K562 (cell line): ENCODE measurements around the gene PRPSAP1. TPM values are rescaled to one million over a fixed set of nuclear protein-coding genes. Genes with fewer than 3 reads are reported as not detected.

Experiments used
- ATAC-seq: fragments of 200-7000 bp; cut with Tn5 transposase; 3 replicates; pipeline ENCODE4 v1.9.1; 2020; ENCODE audit warnings: moderate library complexity
- BruUV-seq: library from RNA; stranded (reverse); fragments of 400-500 nt; replicated peaks from 2 replicates; lab custom pipeline; 2021; lab: Mats Ljungman, UMichigan
- CTCF ChIA-PET: fragments of 300-600 bp; formaldehyde crosslinking; extraction: SDS; loops from one replicate; lab custom pipeline; 2021; ENCODE audit warnings: low intra/inter-chr PET ratio; lab: Yijun Ruan, JAX
- POLR2A ChIA-PET: fragments of 300-600, 350-650 bp; sonication (Branson Sonifier 250); formaldehyde crosslinking; extraction: SDS; loops from one replicate; lab custom pipeline; 2021; ENCODE audit warnings: antibody characterized with exemption, inconsistent platforms; lab: Yijun Ruan, JAX
- DNase-seq, 4 experiments: peaks; one replicate each; pipeline versions ENCODE4 v3.0.0 to v3.0.0-alpha.2; 2011 to 2018; ENCODE audit warnings: low spot score in 3 of 4, mixed read lengths in 3 of 4; ENCODE audit errors: extremely low read depth in 1 of 4
- FAIRE-seq: peaks from 2 replicates; lab custom pipeline; 2011; peaks lifted over from hg19 to GRCh38; lab: Jason Lieb, UNC
- H2AFZ ChIP-seq: 2 replicates; pipeline ENCODE4 v1.6.0; 2011; ENCODE audit warnings: low read depth, low read length, control low read depth, inconsistent platforms
- H3K27ac ChIP-seq: fragments of 200-600 bp; 3 replicates; pipeline ENCODE4 v1.8.0; 2011; ENCODE audit warnings: low read depth, mild to moderate bottlenecking, control low read depth, inconsistent platforms, low read length, moderate library complexity, mixed read lengths; ENCODE audit errors: extremely low read depth
- H3K27me3 ChIP-seq, 2 experiments: fragments of 300-600 bp in 1 of 2; 2 replicates in 1 of 2; 3 replicates in 1 of 2; pipeline versions ENCODE4 v1.6.0 to v1.8.0; 2011; ENCODE audit warnings: inconsistent platforms in 2 of 2, low read length in 2 of 2, mild to moderate bottlenecking in 1 of 2, mixed read lengths in 1 of 2, moderate library complexity in 1 of 2; ENCODE audit not compliant: control insufficient read depth in 2 of 2, insufficient read depth in 2 of 2
- H3K36me3 ChIP-seq: fragments of 300-600 bp; 3 replicates; pipeline ENCODE4 v1.8.0; 2011; ENCODE audit warnings: mild to moderate bottlenecking, low read length, inconsistent platforms; ENCODE audit not compliant: control insufficient read depth, insufficient read depth
- H3K4me1 ChIP-seq, 2 experiments: fragments of 200-600 bp in 1 of 2; replicated peaks in 1 of 2; 2 replicates in 1 of 2; 3 replicates in 1 of 2; pipeline versions ENCODE4 v1.5.1 to v1.8.0; 2011; ENCODE audit warnings: inconsistent platforms in 2 of 2, low read length in 2 of 2, mild to moderate bottlenecking in 1 of 2, mixed read lengths in 1 of 2, moderate library complexity in 1 of 2; ENCODE audit not compliant: control insufficient read depth in 2 of 2, insufficient read depth in 2 of 2
- H3K4me2 ChIP-seq: 2 replicates; pipeline ENCODE4 v1.6.1; 2011; ENCODE audit warnings: low read length, control low read depth, inconsistent platforms, mixed read lengths; ENCODE audit not compliant: insufficient read depth
- H3K4me3 ChIP-seq: fragments of 200-600 bp; sonication (generic), shearing (Covaris generic); 2 replicates; pipeline ENCODE4 v1.5.1; 2016; ENCODE audit warnings: control low read depth, inconsistent platforms
- H3K79me2 ChIP-seq: fragments of 200-600 bp; 3 replicates; pipeline ENCODE4 v1.8.0; 2011; ENCODE audit warnings: low read length, inconsistent platforms; ENCODE audit not compliant: control insufficient read depth, insufficient read depth
- H3K9ac ChIP-seq, 2 experiments: 2 replicates each; pipeline versions ENCODE4 v1.6.0 to v1.6.1; 2011; ENCODE audit warnings: low read depth in 2 of 2, low read length in 2 of 2, control low read depth in 1 of 2, inconsistent platforms in 1 of 2, mild to moderate bottlenecking in 1 of 2, mixed read lengths in 1 of 2; ENCODE audit not compliant: insufficient read depth in 1 of 2
- H3K9me1 ChIP-seq: one replicate; pipeline ENCODE4 v1.6.0; 2011; ENCODE audit warnings: inconsistent platforms, mild to moderate bottlenecking, low read length, moderate library complexity; ENCODE audit not compliant: control insufficient read depth, insufficient read depth
- H3K9me3 ChIP-seq: replicated peaks from 2 replicates; pipeline ENCODE4 v1.5.1; 2011; ENCODE audit warnings: low read depth, low read length, inconsistent platforms; ENCODE audit not compliant: control insufficient read depth, insufficient read depth
- H4K20me1 ChIP-seq: replicated peaks from 2 replicates; pipeline ENCODE4 v1.6.1; 2011; ENCODE audit warnings: low read length, inconsistent platforms, mixed read lengths; ENCODE audit not compliant: control insufficient read depth, insufficient read depth
- BCL6 ChIP-seq: fragments of 250-450 bp; sonication (Bioruptor Pico); IDR thresholded peaks from 2 replicates; pipeline ENCODE4 v1.4.0; 2020
- CCAR2 ChIP-seq: fragments of 200-400 bp; formaldehyde crosslinking; IDR thresholded peaks from 2 replicates; pipeline ENCODE4 v1.6.1; 2017; ENCODE audit warnings: mild to moderate bottlenecking, low read depth, low read length
- HCFC1 ChIP-seq: IDR thresholded peaks from 2 replicates; pipeline ENCODE4 v1.6.1; 2012; ENCODE audit warnings: low read depth, low read length, improper control_type of control experiment
- HNRNPLL ChIP-seq: fragments of 200-400 bp; formaldehyde crosslinking; IDR thresholded peaks from 2 replicates; pipeline ENCODE4 v1.6.1; 2017; ENCODE audit warnings: low read length, low read depth, mild to moderate bottlenecking; ENCODE audit not compliant: poor library complexity, severe bottlenecking
- JUND ChIP-seq, 2 experiments: IDR thresholded peaks; 2 replicates in 1 of 2; 3 replicates in 1 of 2; pipeline ENCODE4 v1.6.1; 2011; ENCODE audit warnings: borderline replicate concordance in 2 of 2, low read depth in 2 of 2, low read length in 2 of 2, improper control_type of control experiment in 1 of 2, missing biosample characterization in 1 of 2, missing genetic modification characterization in 1 of 2, missing genetic modification reagents in 1 of 2
- PML ChIP-seq: IDR thresholded peaks from 2 replicates; pipeline ENCODE4 v1.6.1; 2012; ENCODE audit warnings: low read length, inconsistent platforms
- RAD21 ChIP-seq, 2 experiments: fragments of 250-450 bp in 1 of 2; fragments of 450-650 bp in 1 of 2; sonication (Bioruptor Pico) in 1 of 2; formaldehyde crosslinking in 1 of 2; IDR thresholded peaks in 1 of 2; conservative IDR thresholded peaks in 1 of 2; 2 replicates each; pipeline versions ENCODE4 v1.4.0 to v1.8.0; 2020 to 2022; ENCODE audit warnings: mild to moderate bottlenecking in 2 of 2, moderate library complexity in 1 of 2
- TAF15 ChIP-seq: fragments of 200-400 bp; formaldehyde crosslinking; IDR thresholded peaks from 2 replicates; pipeline ENCODE4 v1.6.1; 2017; ENCODE audit warnings: mild to moderate bottlenecking, low read depth, low read length, moderate library complexity
- TCFL5 ChIP-seq: fragments of 250-450 bp; sonication (Bioruptor Pico); conservative IDR thresholded peaks from 2 replicates; pipeline ENCODE4 v1.6.1; 2021; ENCODE audit warnings: mild to moderate bottlenecking, moderate library complexity, matching md5 sums
- TEAD2 ChIP-seq: fragments of 450-650 bp; IDR thresholded peaks from 2 replicates; pipeline ENCODE4 v1.6.1; 2016; ENCODE audit warnings: missing genetic modification characterization, control low read depth, missing compliant biosample characterization
- ZBED1 ChIP-seq: IDR thresholded peaks from 2 replicates; pipeline ENCODE4 v1.6.1; 2014
- ZNF282 ChIP-seq: sonication (generic); formaldehyde crosslinking; IDR thresholded peaks from 2 replicates; pipeline ENCODE4 v1.8.1; 2023; ENCODE audit warnings: missing genetic modification reagents
- ZNF316 ChIP-seq: fragments of 450-650 bp; IDR thresholded peaks from 2 replicates; pipeline ENCODE4 v1.6.1; 2016
- ZNF766 ChIP-seq: fragments of 200-800 bp; sonication (Bioruptor generic); conservative IDR thresholded peaks from 2 replicates; pipeline ENCODE4 v1.6.1; 2016; ENCODE audit warnings: missing genetic modification characterization, missing compliant biosample characterization
- WGBS: fragments of 100-300 bp; shearing (Covaris generic); methylation state at CpG from one replicate; pipeline ENCODE4 v1.1.6; 2016; ENCODE audit warnings: low coverage, mixed read lengths; ENCODE audit not compliant: insufficient coverage; ENCODE audit errors: missing lambda C conversion rate; 5-methylcytosine and 5-hydroxymethylcytosine counted together
- in situ Hi-C: fragments of 300-500 bp; cut with MboI; formaldehyde crosslinking; loops from 4 replicates; pipeline ENCODE4 v1.15.0; 2018; ENCODE audit warnings: inconsistent platforms, mixed read lengths
- intact Hi-C: fragments of 100-400 bp; cut with micrococcal nuclease; formaldehyde crosslinking; loops from 2 replicates; pipeline ENCODE4 v1.14.2; 2022
- polyA plus RNA-seq, 8 experiments: library from polyadenylated mRNA; depleted of rRNA in 4 of 8; stranded (reverse) in 5 of 8; unstranded in 3 of 8; fragments of >200 nt; fragmentation: Nextera tagmentation in 2 of 8; fragmentation: Illumina TruSeq in 1 of 8; extraction: Ambion mirVana in 2 of 8; extraction: Trizol in 1 of 8; gene quantifications; 2 replicates each; pipeline versions ENCODE4 v1.2.1 to v1.2.3, GENCODE V29; 2011 to 2014; ENCODE audit warnings: inconsistent platforms in 1 of 8, missing spikeins in 1 of 8
- total RNA-seq, 7 experiments: library from RNA; depleted of rRNA in 6 of 7; stranded (reverse); fragments of >200 nt in 6 of 7; fragmentation: Illumina TruSeq in 2 of 7; extraction: Trizol in 2 of 7; gene quantifications; 2 replicates each; pipeline versions ENCODE4 v1.2.1 to v1.2.3, GENCODE V29; 2011 to 2021; ENCODE audit warnings: low replicate concordance in 1 of 7
- TF ChIP-seq, protein P1 (sequence below): fragments of 250-450 bp; sonication (Bioruptor Pico); IDR thresholded peaks from 2 replicates; pipeline ENCODE4 v1.8.0; 2022; ENCODE audit warnings: moderate library complexity, mild to moderate bottlenecking, inconsistent platforms
- TF ChIP-seq, protein P2 (sequence below): fragments of 250-450 bp; sonication (Bioruptor Pico); IDR thresholded peaks from 2 replicates; pipeline ENCODE4 v1.9.0; 2021; ENCODE audit warnings: mild to moderate bottlenecking
- TF ChIP-seq, protein P3 (sequence below): fragments of 450-650 bp; conservative IDR thresholded peaks from 2 replicates; pipeline ENCODE4 v1.6.1; 2016; ENCODE audit warnings: missing genetic modification characterization, low read depth, mild to moderate bottlenecking, control low read depth, missing compliant biosample characterization
- TF ChIP-seq, protein P4 (sequence below): fragments of 250-450 bp; sonication (Bioruptor Pico); IDR thresholded peaks from 2 replicates; pipeline ENCODE4 v1.8.0; 2022; ENCODE audit warnings: inconsistent platforms

The PRPSAP1 gene
- total and polyA plus RNA-seq, 9 of the 15 experiments (the other 6 are each of a cell fraction or from before 2014, with no cell fraction given) = 21.9 to 77.1 (median 40.8) TPM

DNA sequence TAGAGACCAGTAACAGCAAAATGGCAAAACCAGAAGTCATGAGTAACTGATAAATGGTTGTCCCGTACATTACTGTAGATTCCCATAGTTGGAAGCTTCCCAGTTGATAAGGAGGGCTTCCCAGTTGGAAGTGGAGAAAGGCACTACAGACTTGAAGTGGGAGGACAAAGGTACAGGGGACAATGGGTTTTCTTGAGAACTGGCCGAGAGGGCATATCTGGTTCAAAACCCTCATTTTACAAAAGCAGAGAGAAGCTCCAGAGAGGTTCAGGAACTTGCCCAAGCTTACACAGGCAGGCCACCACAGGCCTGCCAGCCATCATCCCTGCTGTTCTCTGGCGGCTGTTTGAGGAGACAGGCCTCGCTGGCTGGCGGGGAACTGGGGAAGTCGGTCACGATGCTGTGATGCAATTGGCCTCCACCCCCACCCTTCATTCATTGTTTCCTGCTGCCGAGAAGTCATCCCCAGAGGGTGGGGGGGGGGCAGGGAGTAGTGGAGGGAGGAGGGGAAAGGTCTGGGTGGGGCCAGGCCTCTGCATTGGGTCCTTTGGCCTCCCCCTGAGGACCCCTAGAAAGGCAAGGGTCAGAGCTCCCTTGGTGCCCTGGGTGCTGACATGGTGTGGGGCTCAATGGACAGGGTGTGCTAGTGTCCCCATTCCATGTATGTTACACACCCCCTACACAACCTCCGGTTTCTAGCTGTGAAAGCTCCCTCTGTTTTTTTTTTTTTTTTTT is 85.5 kb downstream of the PRPSAP1 start:
- ChIA-PET CTCF (no interaction called here), POLR2A (interaction anchor here (0.6 to 10.6 kb wide), 30 partner anchors 8 to 1670 kb away, joined by 3 to 227 read pairs (median 6); partner anchors contain the start of gene RNF157)
- no peaks in the 10 kb centered on the region for H3K9me1 ChIP-seq
- H3K27me3 ChIP-seq = no peaks in the 10 kb centered on the region
- H3K79me2 ChIP-seq = peaks cover 56% of the 10 kb centered on the region
- 1% methylated on average over 9 of the region's 9 CpGs for WGBS
- H3K4me1 ChIP-seq = peaks cover 37 to 67% of the 10 kb centered on the region in 2 experiments
- no peaks in the 10 kb centered on the region for H3K9me3 ChIP-seq
- no peaks in the 10 kb centered on the region for H4K20me1 ChIP-seq
- FAIRE-seq (peak; percentile 79), DNase-seq (peak; percentile 63 to 93 (median 76)), ATAC-seq (peak; percentile 25)
- in situ Hi-C loops = no loop called here
- peak overlapping the region; percentile 68 for H3K4me2 ChIP-seq
- peak overlapping the region; percentile 81 to 89 for H3K9ac ChIP-seq
- H3K36me3 ChIP-seq = peaks cover 45% of the 10 kb centered on the region
- H3K27ac ChIP-seq = peak overlapping the region; percentile 81
- TSS peak; percentile 97 for BruUV-seq
- H2AFZ ChIP-seq = 0 out of 2 replicates have a peak overlapping the region, but pooled peaks have one; percentile 46
- peak overlapping the region; percentile 14 for H3K4me3 ChIP-seq
- intact Hi-C loops = loop anchor here (2.0 to 5.0 kb wide), 3 partner anchors 29 to 86 kb away; no protein-coding TSS in a partner anchor
- peak; percentile 27; the same call in 1 of the 2 replicates for TF ChIP-seq PML
- no peak for TF ChIP-seq TCFL5
- peak; percentile 78 for TF ChIP-seq JUND (IDR thresholded peaks at IDR 0.05; ENCODE audit: borderline replicate concordance, low read depth, low read length)
- peak; percentile 63; the same call in 1 of the 3 replicates for TF ChIP-seq JUND (tag; IDR thresholded peaks at IDR 0.05; ENCODE audit: borderline replicate concordance, low read depth, low read length)
- TF ChIP-seq TAF15 = no peak
- no peak for TF ChIP-seq ZNF316
- TF ChIP-seq ZNF766 (CRISPR knock-in tag) = no peak
- TF ChIP-seq RAD21 (CRISPR knock-in tag; conservative IDR thresholded peaks at IDR 0.05 in 1 of 2, IDR thresholded peaks at IDR 0.05 in 1 of 2) = peak in 1 of 2 experiments; percentile 20; a peak in 1 of 4 replicates
- 0 out of 2 replicates have a peak, but pooled peaks have one; percentile 30 for TF ChIP-seq ZNF282 (CRISPR knock-in tag)
- TF ChIP-seq CCAR2 = no peak
- no peak for TF ChIP-seq ZBED1
- TF ChIP-seq TEAD2 (tag) = no peak
- no peak for TF ChIP-seq BCL6
- no peak for TF ChIP-seq HCFC1
- TF ChIP-seq, protein P1, sequence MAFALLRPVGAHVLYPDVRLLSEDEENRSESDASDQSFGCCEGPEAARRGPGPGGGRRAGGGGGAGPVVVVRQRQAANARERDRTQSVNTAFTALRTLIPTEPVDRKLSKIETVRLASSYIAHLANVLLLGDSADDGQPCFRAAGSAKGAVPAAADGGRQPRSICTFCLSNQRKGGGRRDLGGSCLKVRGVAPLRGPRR (CRISPR knock-in tag) = no peak
- TF ChIP-seq, protein P2, sequence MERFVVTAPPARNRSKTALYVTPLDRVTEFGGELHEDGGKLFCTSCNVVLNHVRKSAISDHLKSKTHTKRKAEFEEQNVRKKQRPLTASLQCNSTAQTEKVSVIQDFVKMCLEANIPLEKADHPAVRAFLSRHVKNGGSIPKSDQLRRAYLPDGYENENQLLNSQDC = no peak
- TF ChIP-seq HNRNPLL = no peak
- TF ChIP-seq, protein P3, sequence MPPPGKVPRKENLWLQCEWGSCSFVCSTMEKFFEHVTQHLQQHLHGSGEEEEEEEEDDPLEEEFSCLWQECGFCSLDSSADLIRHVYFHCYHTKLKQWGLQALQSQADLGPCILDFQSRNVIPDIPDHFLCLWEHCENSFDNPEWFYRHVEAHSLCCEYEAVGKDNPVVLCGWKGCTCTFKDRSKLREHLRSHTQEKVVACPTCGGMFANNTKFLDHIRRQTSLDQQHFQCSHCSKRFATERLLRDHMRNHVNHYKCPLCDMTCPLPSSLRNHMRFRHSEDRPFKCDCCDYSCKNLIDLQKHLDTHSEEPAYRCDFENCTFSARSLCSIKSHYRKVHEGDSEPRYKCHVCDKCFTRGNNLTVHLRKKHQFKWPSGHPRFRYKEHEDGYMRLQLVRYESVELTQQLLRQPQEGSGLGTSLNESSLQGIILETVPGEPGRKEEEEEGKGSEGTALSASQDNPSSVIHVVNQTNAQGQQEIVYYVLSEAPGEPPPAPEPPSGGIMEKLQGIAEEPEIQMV (tag) = no peak
- TF ChIP-seq, protein P4, sequence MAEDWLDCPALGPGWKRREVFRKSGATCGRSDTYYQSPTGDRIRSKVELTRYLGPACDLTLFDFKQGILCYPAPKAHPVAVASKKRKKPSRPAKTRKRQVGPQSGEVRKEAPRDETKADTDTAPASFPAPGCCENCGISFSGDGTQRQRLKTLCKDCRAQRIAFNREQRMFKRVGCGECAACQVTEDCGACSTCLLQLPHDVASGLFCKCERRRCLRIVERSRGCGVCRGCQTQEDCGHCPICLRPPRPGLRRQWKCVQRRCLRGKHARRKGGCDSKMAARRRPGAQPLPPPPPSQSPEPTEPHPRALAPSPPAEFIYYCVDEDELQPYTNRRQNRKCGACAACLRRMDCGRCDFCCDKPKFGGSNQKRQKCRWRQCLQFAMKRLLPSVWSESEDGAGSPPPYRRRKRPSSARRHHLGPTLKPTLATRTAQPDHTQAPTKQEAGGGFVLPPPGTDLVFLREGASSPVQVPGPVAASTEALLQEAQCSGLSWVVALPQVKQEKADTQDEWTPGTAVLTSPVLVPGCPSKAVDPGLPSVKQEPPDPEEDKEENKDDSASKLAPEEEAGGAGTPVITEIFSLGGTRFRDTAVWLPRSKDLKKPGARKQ (CRISPR knock-in tag) = no peak
